Gastroesophageal sphincter (tissue), 4 donors: Measurements from ENCODE around the gene ALOX15B. TPM values are rescaled to one million over a fixed set of nuclear protein-coding genes. Genes with fewer than 3 reads are reported as not detected.
"Not testable (repeated sequence)": the region's sequence is repeated elsewhere in the genome, so short reads cannot be mapped to it uniquely, and the experiment has no call there.

ENCODE experiments used
- ATAC-seq: fragments of 150-250 bp; one replicate; pipeline ENCODE4 v1.9.1; 2016; ENCODE audit warnings: mild to moderate bottlenecking, moderate library complexity
- H3K27ac ChIP-seq, 4 donors: fragments of 200-600 bp; sonication (generic) in 3 of 4; 1 replicate in 3 of 4; 2 replicates in 1 of 4; pipeline ENCODE4 v1.5.1; 2016 to 2019
- H3K27me3 ChIP-seq: fragments of 200-600 bp; sonication (generic); one replicate; pipeline ENCODE4 v1.5.1; 2019
- H3K36me3 ChIP-seq, 2 donors: fragments of 200-600 bp; sonication (generic); one replicate each; pipeline ENCODE4 v1.5.1; 2019; ENCODE audit warnings: control low read depth in 1 of 2
- H3K4me1 ChIP-seq, 3 donors: fragments of 200-600 bp; sonication (generic); 1 replicate in 2 of 3; 2 replicates in 1 of 3; pipeline ENCODE4 v1.5.1; 2016 to 2019; ENCODE audit warnings: control low read depth in 2 of 3
- H3K4me3 ChIP-seq, 2 donors: fragments of 200-600 bp; sonication (generic); one replicate each; pipeline ENCODE4 v1.5.1; 2019; ENCODE audit warnings: mild to moderate bottlenecking in 1 of 2, moderate library complexity in 1 of 2
- H3K9me3 ChIP-seq, 3 donors: fragments of 200-600 bp; sonication (generic); one replicate each; pipeline ENCODE4 v1.5.1; 2017 to 2019; ENCODE audit warnings: control low read depth in 2 of 3
- EP300 ChIP-seq: sonication (generic); formaldehyde crosslinking; IDR thresholded peaks from one replicate; pipeline ENCODE4 v1.6.1; 2017; ENCODE audit warnings: antibody characterized with exemption, mild to moderate bottlenecking
- POLR2A ChIP-seq, 2 donors: fragments of 450-650 bp; IDR thresholded peaks; one replicate each; pipeline ENCODE4 v1.6.1; 2017; ENCODE audit warnings: antibody characterized with exemption in 2 of 2, mild to moderate bottlenecking in 2 of 2, moderate library complexity in 1 of 2
- POLR2AphosphoS5 ChIP-seq: sonication (generic); formaldehyde crosslinking; IDR thresholded peaks from one replicate; pipeline ENCODE4 v1.6.1; 2017; ENCODE audit warnings: antibody characterized with exemption
- WGBS, 2 donors: methylation state at CpG; one replicate each; pipeline ENCODE4 v1.1.5; 2018; ENCODE audit warnings: low coverage in 1 of 2; 5-methylcytosine and 5-hydroxymethylcytosine counted together
- total RNA-seq, 4 donors: library from RNA; depleted of rRNA; stranded (reverse); fragments of >200 nt; gene quantifications; one replicate each; pipeline ENCODE4 v1.1.0, GENCODE V29; 2016
- TF ChIP-seq, protein P1 (sequence below), 4 experiments: fragments of 200-600 bp in 2 of 4; fragments of 450-650 bp in 2 of 4; sonication (generic) in 1 of 4; IDR thresholded peaks; one replicate each; pipeline ENCODE4 v1.5.1; 2017 to 2019; ENCODE audit warnings: antibody characterized with exemption in 4 of 4, mild to moderate bottlenecking in 2 of 4, moderate library complexity in 2 of 4

Gene ALOX15B
- total RNA-seq, 4 donors from 2014 or later = 0.69 to 5.6 (median 2.8) TPM

DNA sequence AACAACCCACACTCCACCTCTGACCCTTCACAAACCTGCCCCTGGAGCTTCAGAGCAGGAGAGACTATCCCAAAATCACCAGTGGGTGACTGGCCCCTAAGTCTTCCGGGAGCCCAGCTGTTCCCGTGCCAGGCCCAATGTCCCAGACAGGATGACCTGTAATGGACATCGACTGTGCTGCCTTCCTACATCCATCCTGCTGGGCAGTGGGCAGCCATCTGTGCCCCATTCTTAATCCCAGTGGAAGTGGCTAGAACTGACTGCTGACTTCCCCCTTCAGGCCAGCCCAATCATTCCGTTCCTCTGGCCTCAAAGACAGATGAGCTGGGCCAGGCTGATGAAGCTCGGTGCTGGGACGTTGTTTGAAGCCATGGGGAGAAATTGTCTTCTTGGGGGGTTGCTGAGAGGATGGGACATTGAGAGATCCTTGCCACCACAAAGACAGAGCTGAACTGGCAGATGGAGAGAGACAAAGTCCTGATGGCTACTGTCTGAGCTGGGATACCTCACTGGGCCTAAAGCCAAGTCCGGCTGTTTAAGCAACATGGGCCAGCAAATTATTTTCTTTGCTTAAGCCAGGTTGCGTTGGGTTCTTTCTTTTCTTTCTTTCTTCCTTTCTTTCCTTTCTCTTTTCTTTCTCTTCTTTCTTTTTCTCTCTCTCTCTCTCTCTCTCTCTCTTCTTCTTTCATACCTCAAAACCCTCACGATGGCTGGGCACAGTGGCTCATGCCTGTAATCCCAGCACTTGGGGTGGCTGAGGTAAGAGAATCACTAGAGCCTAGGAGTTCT lies 17.9 kb upstream of the ALOX15B start:
- Histone ChIP-seq H3K4me1 (peaks cover 0 to 13% (median 9%) of the 10 kb centered on the region in 3 donors), H3K4me3 (no peak overlapping the region), H3K36me3 (no peaks in the 10 kb centered on the region), H3K9me3 (no peaks in the 10 kb centered on the region), H3K27me3 (peaks cover 14% of the 10 kb centered on the region), H3K27ac (no peak overlapping the region)
- ATAC-seq = no peak
- TF ChIP-seq, protein P1, sequence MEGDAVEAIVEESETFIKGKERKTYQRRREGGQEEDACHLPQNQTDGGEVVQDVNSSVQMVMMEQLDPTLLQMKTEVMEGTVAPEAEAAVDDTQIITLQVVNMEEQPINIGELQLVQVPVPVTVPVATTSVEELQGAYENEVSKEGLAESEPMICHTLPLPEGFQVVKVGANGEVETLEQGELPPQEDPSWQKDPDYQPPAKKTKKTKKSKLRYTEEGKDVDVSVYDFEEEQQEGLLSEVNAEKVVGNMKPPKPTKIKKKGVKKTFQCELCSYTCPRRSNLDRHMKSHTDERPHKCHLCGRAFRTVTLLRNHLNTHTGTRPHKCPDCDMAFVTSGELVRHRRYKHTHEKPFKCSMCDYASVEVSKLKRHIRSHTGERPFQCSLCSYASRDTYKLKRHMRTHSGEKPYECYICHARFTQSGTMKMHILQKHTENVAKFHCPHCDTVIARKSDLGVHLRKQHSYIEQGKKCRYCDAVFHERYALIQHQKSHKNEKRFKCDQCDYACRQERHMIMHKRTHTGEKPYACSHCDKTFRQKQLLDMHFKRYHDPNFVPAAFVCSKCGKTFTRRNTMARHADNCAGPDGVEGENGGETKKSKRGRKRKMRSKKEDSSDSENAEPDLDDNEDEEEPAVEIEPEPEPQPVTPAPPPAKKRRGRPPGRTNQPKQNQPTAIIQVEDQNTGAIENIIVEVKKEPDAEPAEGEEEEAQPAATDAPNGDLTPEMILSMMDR (IDR thresholded peaks at IDR 0.05) = no peak
- WGBS, 2 donors = 59 to 80% methylated on average over 1 to 5 of the region's 9 CpGs

DNA sequence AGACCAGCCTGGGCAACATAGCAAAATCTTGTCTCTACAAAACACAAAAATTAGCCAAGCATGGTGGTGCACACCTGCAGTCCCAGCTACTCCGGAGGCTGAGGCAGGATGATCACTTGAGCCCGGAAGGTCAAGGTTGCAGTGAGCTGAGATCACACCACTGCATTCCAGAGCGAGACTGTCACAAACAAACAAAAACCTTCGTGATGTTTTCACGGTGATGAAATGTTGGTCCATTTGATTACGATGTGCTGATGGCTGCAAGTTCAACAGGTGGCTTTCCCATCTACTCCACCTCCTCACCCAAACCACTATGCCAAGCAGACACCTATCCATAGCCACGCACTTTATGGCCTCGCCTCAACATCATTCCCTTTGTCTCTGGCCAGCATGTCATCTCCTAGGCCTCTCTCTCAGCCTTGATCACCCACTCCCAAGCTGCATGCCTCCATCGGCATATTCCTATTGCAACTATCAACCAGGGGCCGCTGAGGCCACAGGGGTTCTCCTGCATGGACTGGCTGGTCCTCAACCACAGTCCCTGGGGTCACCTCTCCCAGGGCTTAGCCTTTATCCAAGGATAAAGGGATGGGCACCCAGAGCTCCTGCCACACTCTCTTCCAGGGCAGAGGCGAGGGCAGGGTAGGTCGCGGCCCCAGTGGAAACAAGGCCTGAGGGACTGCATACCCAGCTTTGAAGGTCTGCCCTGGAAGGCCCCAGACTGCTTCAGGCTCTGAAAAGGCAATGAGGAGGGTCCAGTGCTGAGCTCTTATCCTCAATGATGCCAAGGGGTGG lies 17.1 kb upstream of the ALOX15B start:
- ATAC-seq = no peak
- no peaks in the 10 kb centered on the region for H3K9me3 ChIP-seq

DNA sequence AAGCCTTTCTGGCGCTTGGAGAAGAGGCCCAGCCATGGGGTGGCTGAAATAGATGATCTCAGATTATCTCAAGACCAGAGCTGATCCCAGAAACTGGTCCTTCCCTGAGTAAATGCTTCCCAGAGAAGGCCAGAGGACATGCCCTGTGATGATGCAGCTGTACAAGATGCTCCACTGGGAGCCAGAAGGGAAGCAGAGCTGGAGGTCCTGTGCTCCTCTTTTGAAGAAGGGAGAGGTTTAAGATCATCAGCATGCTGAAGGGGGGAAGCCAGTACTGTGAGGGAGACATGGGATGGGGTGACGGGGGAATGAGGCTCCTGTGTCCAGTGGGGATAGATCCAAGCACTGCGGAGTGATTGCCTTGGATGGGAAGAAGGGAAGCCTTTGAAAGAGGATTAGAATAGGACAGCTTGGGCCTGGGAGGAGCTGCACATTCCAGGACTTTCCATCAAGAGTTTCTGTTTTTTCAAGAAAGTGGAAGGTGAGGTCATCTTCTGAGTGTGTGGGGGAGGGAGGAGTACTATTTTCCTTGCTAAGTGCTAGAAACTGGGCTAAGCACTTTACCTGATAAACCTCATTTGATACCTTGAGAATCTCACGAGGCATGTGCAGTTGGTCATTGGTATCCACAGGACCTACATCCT lies 16.4 kb upstream of the ALOX15B start:
- WGBS, 2 donors = 54 to 83% methylated on average over 2 to 4 of the region's 4 CpGs
- Histone ChIP-seq H3K27me3 (peaks cover 6% of the 10 kb centered on the region), H3K27ac (no peak overlapping the region), H3K36me3 (no peaks in the 10 kb centered on the region), H3K9me3 (no peaks in the 10 kb centered on the region), H3K4me3 (no peak overlapping the region), H3K4me1 (no peaks in the 10 kb centered on the region)
- TF ChIP-seq POLR2AphosphoS5 (no peak), POLR2A (IDR thresholded peaks at IDR 0.05) (no peak), EP300 (no peak)
- TF ChIP-seq, protein P1 (IDR thresholded peaks at IDR 0.05) = no peak
- ATAC-seq = no peak

More for the DNA sequence above, 17.1 kb upstream of the ALOX15B start:
- peaks cover 6% of the 10 kb centered on the region for H3K27me3 ChIP-seq
- peaks cover 0 to 5% (median 1%) of the 10 kb centered on the region in 3 donors for H3K4me1 ChIP-seq
- TF ChIP-seq EP300 = no peak
- TF ChIP-seq, protein P1 (IDR thresholded peaks at IDR 0.05) = no peak
- no peak for TF ChIP-seq POLR2AphosphoS5
- no peak for TF ChIP-seq POLR2A (IDR thresholded peaks at IDR 0.05)
- H3K36me3 ChIP-seq = no peaks in the 10 kb centered on the region
- H3K27ac ChIP-seq = no peak overlapping the region
- 84 to 93% methylated on average over 6 of the region's 13 CpGs for WGBS, 2 donors
- H3K4me3 ChIP-seq = no peak overlapping the region

DNA sequence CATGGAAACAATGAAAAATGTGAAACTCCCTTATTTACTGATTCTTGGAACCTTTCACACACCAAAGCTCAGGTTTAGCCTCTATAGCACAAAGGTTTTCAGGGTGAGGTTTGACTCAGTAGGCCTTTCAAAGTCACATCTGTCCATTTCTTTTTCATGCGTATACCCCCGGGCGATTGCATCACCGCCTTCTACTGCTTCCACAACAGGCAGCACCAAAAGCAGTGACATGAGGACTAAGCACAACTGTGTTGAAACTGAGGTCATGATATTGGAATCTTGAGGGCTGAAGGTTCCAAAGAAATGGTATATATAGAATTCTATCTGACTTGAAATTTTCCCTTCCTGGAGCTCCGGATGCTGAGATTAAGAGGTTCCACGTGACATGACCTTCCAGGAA lies 14.7 kb upstream of the ALOX15B start:
- WGBS, 2 donors = 67% methylated on average over 1 of the region's 6 CpGs; no CpG with 5 or more reads in 1 of the 2 donors

DNA sequence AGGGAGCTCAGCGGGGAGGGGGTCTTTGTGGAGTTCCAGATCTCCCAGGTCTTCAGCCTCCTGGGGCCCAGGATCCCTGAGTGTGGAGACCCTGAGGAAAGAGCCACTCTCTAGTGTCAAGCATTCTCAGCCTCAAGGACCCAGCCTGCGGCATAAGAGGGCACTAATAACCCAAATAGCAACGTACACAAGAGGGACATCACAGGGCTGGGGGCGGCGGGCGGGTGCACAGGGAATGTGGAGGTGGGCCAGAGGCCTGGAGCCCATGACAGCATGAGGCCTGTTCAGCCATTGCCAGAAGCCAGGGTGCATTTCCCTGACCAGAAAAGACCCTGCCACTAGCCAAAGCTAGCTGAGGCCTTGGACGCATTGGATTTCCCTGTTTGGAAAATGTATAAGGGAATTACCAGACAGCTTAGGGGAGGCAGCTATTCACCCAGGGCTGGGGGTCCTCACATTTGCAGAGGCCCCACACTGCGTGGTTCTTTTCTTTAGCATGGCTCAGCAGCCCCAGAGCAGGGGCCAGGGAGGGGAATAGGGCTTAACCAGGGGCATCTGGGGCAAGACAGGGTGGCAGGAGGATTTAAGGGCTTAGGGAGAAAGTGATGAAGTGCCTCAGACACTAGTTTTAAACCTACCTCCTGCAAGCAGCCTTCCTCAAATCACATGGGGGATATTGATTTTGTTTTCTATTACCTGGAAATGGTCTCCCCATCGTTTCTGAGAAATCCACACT lies 13.5 kb upstream of the ALOX15B start:
- no peak for ATAC-seq
- Histone ChIP-seq H3K27ac (no peak overlapping the region), H3K36me3 (no peaks in the 10 kb centered on the region), H3K4me1 (no peaks in the 10 kb centered on the region), H3K9me3 (no peaks in the 10 kb centered on the region), H3K4me3 (no peak overlapping the region), H3K27me3 (peaks cover 34% of the 10 kb centered on the region)
- 72 to 88% methylated on average over 3 to 4 of the region's 9 CpGs for WGBS, 2 donors
- TF ChIP-seq POLR2AphosphoS5 = no peak
- TF ChIP-seq POLR2A (IDR thresholded peaks at IDR 0.05) = no peak

More for the DNA sequence above, 14.7 kb upstream of the ALOX15B start:
- not testable (repeated sequence) for H3K9me3 ChIP-seq, H3K36me3 ChIP-seq, ATAC-seq, H3K4me3 ChIP-seq, H3K4me1 ChIP-seq, H3K27ac ChIP-seq
- peaks cover 23% of the 10 kb centered on the region for H3K27me3 ChIP-seq
